HG02938 (cell line): Measurements from ENCODE around the gene LRIT2.

Source experiments
- ATAC-seq: cut with Tn5 transposase; IDR thresholded peaks from one replicate; pipeline ENCODE4 v1.9.1; 2021; ENCODE audit warnings: mild to moderate bottlenecking, moderate library complexity; ENCODE audit not compliant: unreplicated experiment

LRIT2 gene

GRCh38 chr10:84211566-84211965, 13.8 kb downstream of the LRIT2 start:
- ATAC-seq: no peak

GRCh38 chr10:84208023-84208422, 17.3 kb downstream of the LRIT2 start:
- no peak for ATAC-seq

GRCh38 chr10:84205853-84206525, 19.4 kb downstream of the LRIT2 start:
- ATAC-seq: no peak

DNA sequence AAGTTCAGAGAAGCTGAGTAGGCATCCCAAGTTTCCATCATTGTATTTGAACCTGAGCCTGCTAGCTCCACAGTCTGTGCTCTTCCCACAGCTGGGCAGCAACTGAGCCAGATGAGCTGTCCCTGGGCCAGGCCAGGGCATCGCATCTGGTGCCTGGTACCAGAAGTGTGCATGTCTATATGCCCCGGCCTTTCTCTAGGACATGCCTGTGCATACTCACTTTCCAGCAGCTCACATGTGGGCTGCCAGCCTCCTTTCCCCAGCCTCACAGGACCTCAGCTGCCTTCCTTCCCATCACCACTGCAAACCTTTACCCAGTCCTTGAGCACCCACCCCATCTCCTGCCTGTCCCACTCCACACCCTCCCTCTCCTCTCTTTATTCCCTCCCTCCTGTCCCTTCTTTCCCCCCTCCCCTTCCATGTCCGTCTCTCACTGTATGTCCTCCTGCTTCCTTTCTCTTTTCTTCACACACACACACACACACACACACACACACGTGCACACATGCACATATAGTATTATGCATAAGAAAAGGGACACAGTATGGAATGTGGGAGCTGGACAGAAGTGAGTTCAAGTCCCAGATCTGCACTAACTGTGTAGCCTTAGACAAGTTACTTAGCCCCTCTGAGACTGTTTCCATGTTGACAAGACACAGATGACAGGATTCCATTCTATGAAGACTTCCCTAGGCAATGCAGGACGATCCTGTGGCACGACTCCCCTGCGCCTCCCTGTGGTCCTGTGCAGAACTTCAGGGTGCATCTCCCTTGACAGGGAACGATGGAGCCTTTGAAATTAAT, 20.1 kb downstream of the LRIT2 start:
- ATAC-seq: peak; percentile 76

- no peak for ATAC-seq
Measured at GRCh38 chr10:84204610-84205009, 20.7 kb downstream of the LRIT2 start.

GRCh38 chr10:84204122-84204521, 21.2 kb downstream of the LRIT2 start:
- peak; percentile 66 for ATAC-seq

- ATAC-seq: no peak
Measured at GRCh38 chr10:84202349-84202748, 23.0 kb downstream of the LRIT2 start.

DNA sequence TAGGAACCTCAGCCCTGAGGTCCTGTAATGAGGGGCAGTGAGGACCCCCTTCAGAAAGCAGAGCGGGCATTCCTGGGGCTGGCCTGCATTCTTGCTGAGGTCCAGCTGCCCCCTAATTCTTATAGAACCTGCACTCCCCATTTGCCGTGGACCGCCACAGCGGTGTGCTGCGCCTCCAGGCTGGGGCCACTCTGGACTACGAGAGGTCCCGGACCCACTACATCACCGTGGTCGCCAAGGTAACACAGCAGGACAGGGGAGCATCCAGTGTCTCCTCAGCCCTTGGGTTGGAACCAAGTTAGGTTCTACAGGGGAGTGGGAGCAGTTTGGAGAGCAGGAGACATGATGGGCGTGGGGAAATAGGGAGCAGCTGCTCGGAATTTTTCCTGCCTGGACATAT, 23.7 kb downstream of the LRIT2 start:
- no peak for ATAC-seq

DNA sequence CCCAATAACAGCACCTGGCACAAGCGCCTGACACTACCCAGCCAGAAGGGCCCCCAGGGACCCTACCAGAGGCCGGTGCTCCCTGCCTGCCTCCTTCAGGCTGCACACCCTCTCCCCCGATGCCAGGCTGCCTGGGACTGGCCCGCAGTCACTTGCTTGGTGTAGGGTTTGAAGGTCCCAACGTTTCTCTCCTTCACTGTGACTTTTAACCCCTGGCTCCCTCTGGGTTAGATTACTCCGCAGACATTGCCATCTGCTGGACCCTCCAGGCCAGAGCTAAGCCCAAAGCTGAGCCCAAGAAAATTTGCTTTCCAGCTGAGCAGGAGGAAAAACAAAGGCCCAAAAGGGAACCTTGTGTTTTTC, 24.1 kb downstream of the LRIT2 start:
- no peak for ATAC-seq

- ATAC-seq: no peak
Measured at GRCh38 chr10:84200537-84201243, 24.7 kb downstream of the LRIT2 start.

DNA sequence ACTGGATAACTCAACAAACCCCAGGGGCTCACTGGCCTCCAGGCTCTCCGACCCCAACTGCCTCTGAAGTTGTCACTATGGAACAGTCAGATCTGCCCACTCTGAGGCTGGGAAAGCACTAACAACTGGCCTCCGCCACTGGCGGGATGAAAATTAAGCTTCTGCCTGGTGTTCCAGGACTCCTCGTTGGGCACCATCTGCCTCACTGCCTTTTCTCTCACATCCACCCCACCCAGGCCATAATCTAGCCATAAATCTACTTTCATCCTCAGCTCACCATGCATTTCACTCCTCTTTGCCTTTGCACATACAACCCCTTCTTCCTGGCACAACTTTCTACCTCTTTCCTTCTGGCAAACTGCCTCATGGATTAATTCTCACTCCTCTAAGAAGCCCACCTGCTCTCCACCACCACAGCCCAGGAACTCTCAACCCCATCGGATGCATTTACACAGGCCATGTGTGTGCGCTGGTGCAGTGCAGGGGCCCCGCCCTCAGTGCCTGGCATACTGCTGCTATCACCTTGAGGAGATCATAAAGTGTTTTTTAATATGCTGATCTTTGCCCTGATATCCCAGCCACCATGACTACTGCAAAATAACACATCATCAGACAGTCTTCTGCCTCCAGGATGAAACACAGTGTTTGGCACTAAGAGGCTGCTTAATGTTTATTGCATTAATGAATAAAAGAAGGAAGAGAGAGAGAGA, 27.0 kb downstream of the LRIT2 start:
- ATAC-seq: no peak

GRCh38 chr10:84197643-84198042, 27.7 kb downstream of the LRIT2 start:
- no peak for ATAC-seq

DNA sequence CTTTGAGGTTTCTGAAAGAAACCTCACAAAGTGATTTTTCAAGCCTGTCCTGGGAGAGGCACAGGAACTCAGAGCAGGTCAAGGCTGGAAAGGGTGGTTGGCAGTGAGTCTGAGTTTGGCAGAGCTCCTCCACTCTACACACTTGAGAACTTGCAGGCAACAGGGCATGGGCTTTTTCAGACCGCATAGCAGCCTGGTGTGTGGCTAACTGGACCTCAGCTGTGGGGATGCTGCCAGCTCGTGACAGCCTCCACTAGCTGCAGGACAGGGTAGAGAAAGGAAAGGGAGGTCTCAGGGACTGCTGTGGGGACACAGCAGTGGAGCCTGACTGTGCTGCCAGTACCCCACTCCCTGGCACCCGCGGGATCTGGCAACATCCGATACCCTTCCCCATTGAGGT, 28.4 kb downstream of the LRIT2 start:
- ATAC-seq: no peak

DNA sequence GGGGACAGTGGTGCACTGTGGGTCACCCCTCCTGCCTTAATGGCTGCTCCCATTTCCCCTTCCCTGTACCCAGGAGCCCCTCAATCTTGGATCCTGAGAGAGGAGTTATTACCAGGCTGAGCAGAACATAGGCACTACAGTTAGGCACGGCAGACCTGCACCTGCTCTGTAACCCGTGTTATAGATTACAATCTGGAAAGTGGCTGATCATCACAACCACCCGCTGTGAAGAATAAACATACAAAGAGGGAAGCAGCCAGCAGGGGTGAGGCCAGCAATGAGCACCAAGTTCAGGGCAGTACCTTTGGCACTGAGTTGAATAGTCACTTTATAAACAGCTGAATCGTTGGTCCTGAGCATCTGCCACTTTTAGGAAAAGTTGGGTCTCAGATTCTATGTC, 29.3 kb downstream of the LRIT2 start:
- no peak for ATAC-seq

GRCh38 chr10:84195044-84195830, 30.1 kb downstream of the LRIT2 start:
- no peak for ATAC-seq

DNA sequence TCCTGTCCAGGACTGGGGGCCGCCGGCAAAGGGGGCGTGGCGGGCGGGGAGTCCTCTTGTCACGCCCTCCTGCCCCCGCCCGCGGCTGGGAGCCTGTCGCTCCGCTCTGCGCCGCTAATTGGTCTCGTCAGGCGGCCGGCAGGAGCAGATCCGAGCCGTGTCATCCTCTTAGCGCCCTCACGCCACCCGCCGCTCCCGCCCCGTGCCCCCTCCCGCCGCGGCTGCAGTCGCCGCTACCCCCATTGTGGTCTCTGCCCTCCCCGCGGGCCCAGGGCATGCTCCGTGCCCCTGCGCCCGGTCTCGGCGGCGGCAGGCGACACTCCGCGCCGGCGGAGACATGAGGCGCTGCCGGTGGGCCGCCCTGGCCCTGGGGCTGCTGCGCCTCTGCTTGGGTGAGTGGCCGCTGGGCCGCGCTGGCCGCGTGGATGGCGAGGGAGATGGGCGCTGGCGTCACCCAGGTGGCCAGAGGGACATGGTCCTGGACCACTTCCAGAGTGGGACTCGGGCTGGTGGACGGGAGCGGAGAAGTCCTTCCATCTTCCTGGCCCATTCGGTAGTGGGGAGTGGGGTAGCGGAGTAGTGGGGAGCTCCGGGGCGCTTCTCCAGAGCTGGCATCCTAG, 30.8 kb downstream of the LRIT2 start, which contains the start of gene CDHR1:
Gene CDHR1 (plus strand): TSS at position 114 of the 620 bp plus-strand sequence. CDS start 224 bp downstream, at position 338.
- ATAC-seq: peak; percentile 64

- ATAC-seq: peak; percentile 5
Measured at GRCh38 chr10:84193846-84194423, 31.4 kb downstream of the LRIT2 start.

DNA sequence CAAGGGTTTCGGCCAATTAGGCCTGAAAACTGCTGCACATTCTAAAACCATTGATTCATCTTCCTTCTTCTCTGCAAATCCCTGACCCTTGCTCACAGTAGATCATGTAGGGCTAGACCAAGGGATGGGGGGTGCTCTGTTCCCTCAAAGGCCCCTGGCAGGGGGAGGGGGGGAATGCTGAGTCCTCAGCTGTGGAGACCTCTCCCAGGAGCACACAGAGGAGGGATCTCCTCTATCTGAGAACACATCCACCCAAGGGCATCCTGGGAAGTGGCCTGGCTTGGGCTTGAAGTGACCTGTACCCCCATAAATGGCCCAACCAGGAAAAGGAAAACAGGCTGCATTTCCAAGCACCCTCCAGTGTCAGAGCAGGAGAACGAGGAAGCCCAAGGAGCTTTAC, 32.0 kb downstream of the LRIT2 start:
- no peak for ATAC-seq

DNA sequence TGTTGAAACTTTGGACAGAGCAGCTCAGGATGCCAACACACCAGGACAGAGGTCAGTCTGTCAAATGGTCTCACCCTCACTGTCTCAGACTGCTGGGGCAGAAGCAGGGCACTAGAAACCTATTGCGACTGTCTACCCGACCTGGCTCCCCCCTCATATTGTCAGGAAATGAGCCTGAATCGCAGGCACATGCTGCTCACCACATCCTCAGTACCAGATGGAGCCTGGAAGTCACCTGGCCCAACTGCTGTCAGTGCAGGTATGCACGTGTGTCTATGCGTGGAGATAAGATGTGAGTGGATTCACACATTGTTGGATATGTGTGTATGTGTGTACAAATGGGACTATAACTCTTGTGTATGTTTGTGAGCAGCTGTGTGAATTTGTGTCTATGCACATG, 34.2 kb downstream of the LRIT2 start:
- no peak for ATAC-seq

GRCh38 chr10:84190621-84191020, 34.7 kb downstream of the LRIT2 start:
- ATAC-seq: no peak
